HG03571 (cell line): ENCODE results near the gene MORF4L2.

ENCODE experiments used
- ATAC-seq: cut with Tn5 transposase; IDR thresholded peaks from one replicate; pipeline ENCODE4 v1.9.1; 2021; ENCODE audit not compliant: unreplicated experiment

Gene MORF4L2

GRCh38 chrX:103686199-103687072 lies at the start of gene MORF4L2:
Gene MORF4L2 (minus strand): TSS chrX:103686699. CDS start chrX:103677027, 9,672 bp downstream.
- ATAC-seq, result peak; percentile 93

GRCh38 chrX:103734125-103734760 lies 47.7 kb upstream of the MORF4L2 start:
- ATAC-seq, result no peak

- ATAC-seq, result no peak
Observed at GRCh38 chrX:103733017-103733416, 46.5 kb upstream of the MORF4L2 start.

- no peak for ATAC-seq
Observed at GRCh38 chrX:103730796-103731493, 44.4 kb upstream of the MORF4L2 start.

GRCh38 chrX:103730147-103730795 lies 43.8 kb upstream of the MORF4L2 start:
- no peak for ATAC-seq

- ATAC-seq, result no peak
Observed at GRCh38 chrX:103729015-103729414, 42.5 kb upstream of the MORF4L2 start.

GRCh38 chrX:103727115-103727514 lies 40.6 kb upstream of the MORF4L2 start:
- ATAC-seq, result no peak

- ATAC-seq, result no peak
Observed at GRCh38 chrX:103726477-103726876, 40.0 kb upstream of the MORF4L2 start.

GRCh38 chrX:103722505-103722904 lies 36.0 kb upstream of the MORF4L2 start:
- ATAC-seq, result no peak

GRCh38 chrX:103718120-103718519 lies 31.6 kb upstream of the MORF4L2 start:
- ATAC-seq, result no peak

- no peak for ATAC-seq
Observed at GRCh38 chrX:103716962-103717361, 30.5 kb upstream of the MORF4L2 start.

GRCh38 chrX:103710609-103711008 lies 24.1 kb upstream of the MORF4L2 start, which contains the start of gene TMEM31:
Gene TMEM31 (plus strand): TSS chrX:103710909. CDS start chrX:103712259, 1,350 bp downstream.
- ATAC-seq, result no peak

- ATAC-seq, result no peak
Observed at GRCh38 chrX:103704863-103705262, 18.4 kb upstream of the MORF4L2 start.

GRCh38 chrX:103699243-103699642 lies 12.7 kb upstream of the MORF4L2 start:
- no peak for ATAC-seq

GRCh38 chrX:103697687-103698086 lies 11.2 kb upstream of the MORF4L2 start:
- no peak for ATAC-seq

GRCh38 chrX:103691059-103691458 lies 4.6 kb upstream of the MORF4L2 start:
- ATAC-seq, result no peak

- ATAC-seq, result no peak
Observed at GRCh38 chrX:103688946-103689345, 2.4 kb upstream of the MORF4L2 start.

- ATAC-seq, result no peak
Observed at GRCh38 chrX:103687696-103688201, 1.2 kb upstream of the MORF4L2 start.

GRCh38 chrX:103687073-103687695 lies 685 bp upstream of the MORF4L2 start:
- ATAC-seq, result peak; percentile 48

- ATAC-seq, result no peak
Observed at GRCh38 chrX:103685396-103685795, 1.1 kb downstream of the MORF4L2 start.
